ENCODE data around the gene ROGDI.

DNA sequence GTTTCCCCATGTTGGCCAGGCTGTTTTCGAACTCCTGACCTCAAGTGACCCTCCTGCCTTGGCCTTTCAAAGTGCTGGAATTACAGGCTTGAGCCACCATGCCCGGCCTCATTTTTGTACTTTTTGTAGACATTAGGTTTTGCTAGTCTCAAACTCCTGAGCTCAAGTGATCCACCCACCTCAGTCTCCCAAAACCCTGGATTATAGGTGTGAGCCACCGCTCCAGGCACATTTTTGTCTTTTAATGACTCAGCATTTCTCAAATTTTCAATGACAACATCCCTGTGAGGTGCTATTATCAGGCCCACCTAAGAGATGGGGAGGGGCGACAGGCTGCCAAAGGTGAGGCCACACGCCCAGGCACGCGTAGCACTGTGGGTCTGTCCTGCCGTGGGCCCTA is 15.4 kb downstream of the ROGDI start:
- TF ChIP-seq EP300 (IDR thresholded peaks at IDR 0.05; ENCODE audit: borderline replicate concordance in 1 of 2, low read depth in 1 of 2, low read length in 1 of 2) (no peak), GABPA (IDR thresholded peaks at IDR 0.05; ENCODE audit: low read depth) (no peak), POLR2AphosphoS5 (IDR thresholded peaks at IDR 0.05; ENCODE audit: low read depth, low read length) (no peak)
- TF ChIP-seq, protein P1, sequence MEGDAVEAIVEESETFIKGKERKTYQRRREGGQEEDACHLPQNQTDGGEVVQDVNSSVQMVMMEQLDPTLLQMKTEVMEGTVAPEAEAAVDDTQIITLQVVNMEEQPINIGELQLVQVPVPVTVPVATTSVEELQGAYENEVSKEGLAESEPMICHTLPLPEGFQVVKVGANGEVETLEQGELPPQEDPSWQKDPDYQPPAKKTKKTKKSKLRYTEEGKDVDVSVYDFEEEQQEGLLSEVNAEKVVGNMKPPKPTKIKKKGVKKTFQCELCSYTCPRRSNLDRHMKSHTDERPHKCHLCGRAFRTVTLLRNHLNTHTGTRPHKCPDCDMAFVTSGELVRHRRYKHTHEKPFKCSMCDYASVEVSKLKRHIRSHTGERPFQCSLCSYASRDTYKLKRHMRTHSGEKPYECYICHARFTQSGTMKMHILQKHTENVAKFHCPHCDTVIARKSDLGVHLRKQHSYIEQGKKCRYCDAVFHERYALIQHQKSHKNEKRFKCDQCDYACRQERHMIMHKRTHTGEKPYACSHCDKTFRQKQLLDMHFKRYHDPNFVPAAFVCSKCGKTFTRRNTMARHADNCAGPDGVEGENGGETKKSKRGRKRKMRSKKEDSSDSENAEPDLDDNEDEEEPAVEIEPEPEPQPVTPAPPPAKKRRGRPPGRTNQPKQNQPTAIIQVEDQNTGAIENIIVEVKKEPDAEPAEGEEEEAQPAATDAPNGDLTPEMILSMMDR (IDR thresholded peaks at IDR 0.05) = no peak
